GM19099 (cell line): ENCODE results near the gene KCNIP1.

Experiments used
- POLR2A ChIP-seq: IDR thresholded peaks from 3 replicates; pipeline ENCODE4 v1.6.1; 2011; ENCODE audit warnings: low read depth; ENCODE audit not compliant: insufficient read length; ENCODE audit errors: extremely low read depth

The KCNIP1 gene

GRCh38 chr5:170761048-170761707 is 257.4 kb downstream of the KCNIP1 start:
- TF ChIP-seq POLR2A: no peak

DNA sequence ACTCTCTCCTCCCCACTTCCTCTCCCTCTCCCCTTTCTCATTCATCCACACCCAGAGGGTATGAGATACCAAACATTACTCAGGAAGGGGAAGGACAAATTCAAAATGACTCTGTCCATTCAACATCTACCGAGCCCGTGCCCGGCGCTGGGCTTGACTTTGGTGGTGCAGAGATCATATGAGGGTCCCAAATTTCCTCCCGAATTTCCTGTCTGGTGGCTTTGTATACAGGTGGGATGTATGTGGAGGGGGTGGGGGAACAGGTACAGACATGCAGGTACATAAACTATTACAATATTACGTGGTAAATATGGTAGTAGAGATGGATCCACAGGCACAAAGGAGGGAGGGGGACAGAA is 257.9 kb downstream of the KCNIP1 start:
- TF ChIP-seq POLR2A: no peak

GRCh38 chr5:170769246-170769645 is 265.4 kb downstream of the KCNIP1 start:
- no peak for TF ChIP-seq POLR2A

DNA sequence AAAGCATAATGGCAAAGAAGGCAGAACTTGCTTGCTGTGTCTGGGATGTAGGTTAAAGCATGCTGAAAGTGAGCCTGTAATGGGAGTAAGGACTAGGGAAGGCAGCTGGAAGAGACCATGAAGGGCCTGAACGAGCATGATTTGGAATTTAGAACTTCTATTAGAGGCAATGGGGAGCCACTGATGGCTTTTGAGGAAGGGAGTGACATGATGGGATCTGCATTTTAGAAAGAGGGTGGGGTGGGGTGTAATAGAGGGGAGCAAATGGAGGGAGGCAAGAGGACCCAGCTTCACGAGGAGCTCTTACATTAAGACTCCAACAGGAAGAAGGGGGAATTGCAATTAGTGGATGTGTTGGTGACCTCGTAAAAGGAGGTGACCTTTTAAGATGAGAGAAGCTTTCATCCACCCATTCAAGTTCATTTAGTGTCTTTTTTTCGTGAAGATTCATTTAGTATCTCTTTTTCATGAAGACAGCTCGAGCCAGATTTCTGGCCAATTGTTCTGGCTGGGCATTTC is 266.1 kb downstream of the KCNIP1 start:
- no peak for TF ChIP-seq POLR2A

- TF ChIP-seq POLR2A: no peak
Observed at GRCh38 chr5:170771496-170771895, 267.7 kb downstream of the KCNIP1 start.

GRCh38 chr5:170773024-170773985 is 269.5 kb downstream of the KCNIP1 start:
- no peak for TF ChIP-seq POLR2A

GRCh38 chr5:170774831-170775230 is 271.0 kb downstream of the KCNIP1 start:
- no peak for TF ChIP-seq POLR2A

- TF ChIP-seq POLR2A: no peak
Observed at GRCh38 chr5:170781946-170782345, 278.1 kb downstream of the KCNIP1 start.

GRCh38 chr5:170782438-170782837 is 278.6 kb downstream of the KCNIP1 start:
- no peak for TF ChIP-seq POLR2A

DNA sequence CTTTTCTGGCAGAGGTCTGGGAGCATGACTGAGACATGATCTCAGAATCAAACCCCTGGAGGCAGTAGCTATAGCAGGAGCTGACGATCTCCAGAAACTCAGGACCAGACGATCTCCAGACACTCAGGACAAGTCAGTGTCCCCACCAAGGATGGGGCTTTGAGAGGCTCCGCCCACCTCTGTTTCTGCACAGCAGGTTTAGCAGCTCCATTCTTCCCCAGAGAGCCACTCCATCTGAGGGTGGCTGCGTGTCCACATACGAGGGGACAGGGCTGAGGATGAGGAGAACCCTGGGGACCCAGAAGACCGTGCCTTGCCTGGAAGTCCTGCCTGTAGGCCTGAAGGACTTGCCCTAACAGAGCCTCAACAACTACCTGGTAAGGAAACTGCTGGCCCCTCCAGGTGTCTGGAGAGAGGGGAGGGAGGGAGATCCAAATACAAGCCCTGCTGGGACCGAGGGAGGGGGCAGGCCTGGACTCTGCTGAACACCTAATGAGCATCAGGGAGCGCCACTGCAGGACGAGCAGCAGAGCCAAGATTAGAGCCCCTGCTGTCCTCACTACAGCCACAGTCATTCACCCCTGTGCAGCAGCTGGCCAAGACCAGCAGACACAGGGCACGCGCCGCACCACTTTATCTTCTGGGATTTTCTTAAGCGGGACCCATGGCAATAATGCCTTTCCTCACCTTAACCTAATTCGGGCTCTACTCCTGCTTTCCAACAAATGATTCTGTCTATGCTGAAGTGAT is 279.9 kb downstream of the KCNIP1 start, which contains the start of gene GABRP:
GABRP (plus strand) TSS at position 228 of the 750 bp plus-strand sequence. CDS start 4,891 bp downstream, outside the sequence.
- no peak for TF ChIP-seq POLR2A

- no peak for TF ChIP-seq POLR2A
Observed at GRCh38 chr5:170785416-170785815, 281.6 kb downstream of the KCNIP1 start.
